ENCODE results near the gene SLC25A1. TPM values are rescaled to one million over a fixed set of nuclear protein-coding genes. Genes with fewer than 3 reads are reported as not detected.

SLC25A1 gene
- total RNA-seq, 1 experiment from 2014 or later, result 162 TPM

- Histone ChIP-seq H3K36me3 (ENCODE audit: control insufficient read depth, insufficient read depth, low read length) (peaks cover 6% of the 10 kb centered on the region), H3K9me3 (ENCODE audit: control insufficient read depth, insufficient read depth, low read depth, low read length) (no peaks in the 10 kb centered on the region), H3K27me3 (ENCODE audit: control insufficient read depth, insufficient read depth, low read length) (no peaks in the 10 kb centered on the region), H3K4me3 (ENCODE audit: low read depth in 2 of 2, low read length in 2 of 2) (no peak overlapping the region), H3K4me1 (ENCODE audit: control insufficient read depth, insufficient read depth, low read length) (no peaks in the 10 kb centered on the region), H3K27ac (ENCODE audit: low read length) (no peak overlapping the region)
- ATAC-seq (no peak), DNase-seq (ENCODE audit: low read depth, low spot score) (no peak)
- BruUV-seq (replicated peaks), result no TSS peak
- TF ChIP-seq CTCF (IDR thresholded peaks at IDR 0.05) (no peak), TCF7L2 (IDR thresholded peaks at IDR 0.05; ENCODE audit: low read depth, low read length) (no peak), SIN3A (IDR thresholded peaks at IDR 0.05; ENCODE audit: borderline replicate concordance, insufficient read depth, low read depth, low read length) (no peak)
- TF ChIP-seq, protein P1, sequence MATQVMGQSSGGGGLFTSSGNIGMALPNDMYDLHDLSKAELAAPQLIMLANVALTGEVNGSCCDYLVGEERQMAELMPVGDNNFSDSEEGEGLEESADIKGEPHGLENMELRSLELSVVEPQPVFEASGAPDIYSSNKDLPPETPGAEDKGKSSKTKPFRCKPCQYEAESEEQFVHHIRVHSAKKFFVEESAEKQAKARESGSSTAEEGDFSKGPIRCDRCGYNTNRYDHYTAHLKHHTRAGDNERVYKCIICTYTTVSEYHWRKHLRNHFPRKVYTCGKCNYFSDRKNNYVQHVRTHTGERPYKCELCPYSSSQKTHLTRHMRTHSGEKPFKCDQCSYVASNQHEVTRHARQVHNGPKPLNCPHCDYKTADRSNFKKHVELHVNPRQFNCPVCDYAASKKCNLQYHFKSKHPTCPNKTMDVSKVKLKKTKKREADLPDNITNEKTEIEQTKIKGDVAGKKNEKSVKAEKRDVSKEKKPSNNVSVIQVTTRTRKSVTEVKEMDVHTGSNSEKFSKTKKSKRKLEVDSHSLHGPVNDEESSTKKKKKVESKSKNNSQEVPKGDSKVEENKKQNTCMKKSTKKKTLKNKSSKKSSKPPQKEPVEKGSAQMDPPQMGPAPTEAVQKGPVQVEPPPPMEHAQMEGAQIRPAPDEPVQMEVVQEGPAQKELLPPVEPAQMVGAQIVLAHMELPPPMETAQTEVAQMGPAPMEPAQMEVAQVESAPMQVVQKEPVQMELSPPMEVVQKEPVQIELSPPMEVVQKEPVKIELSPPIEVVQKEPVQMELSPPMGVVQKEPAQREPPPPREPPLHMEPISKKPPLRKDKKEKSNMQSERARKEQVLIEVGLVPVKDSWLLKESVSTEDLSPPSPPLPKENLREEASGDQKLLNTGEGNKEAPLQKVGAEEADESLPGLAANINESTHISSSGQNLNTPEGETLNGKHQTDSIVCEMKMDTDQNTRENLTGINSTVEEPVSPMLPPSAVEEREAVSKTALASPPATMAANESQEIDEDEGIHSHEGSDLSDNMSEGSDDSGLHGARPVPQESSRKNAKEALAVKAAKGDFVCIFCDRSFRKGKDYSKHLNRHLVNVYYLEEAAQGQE (IDR thresholded peaks at IDR 0.05; ENCODE audit: insufficient read depth in 1 of 2, low read depth in 2 of 2, low read length in 1 of 2), result no peak
- ChIA-PET POLR2A (no interaction called here), CTCF (no interaction called here)
- intact Hi-C loops (cut with micrococcal nuclease; ENCODE audit: unreplicated experiment) (no loop called here), in situ Hi-C loops (cut with HindIII; ENCODE audit: low pct_unique_long_range_greater_than_20kb, low sequenced_read_pairs) (no loop called here)
These were observed 36.1 kb downstream of the SLC25A1 start for GRCh38 chr22:19142394-19142793.

- intact Hi-C loops (cut with micrococcal nuclease; ENCODE audit: unreplicated experiment), result no loop called here
- no peaks in the 10 kb centered on the region for H3K4me1 ChIP-seq (ENCODE audit: control insufficient read depth, insufficient read depth, low read length)
- H3K27me3 ChIP-seq (ENCODE audit: control insufficient read depth, insufficient read depth, low read length), result no peaks in the 10 kb centered on the region
- DNase-seq (ENCODE audit: low read depth, low spot score) (no peak), ATAC-seq (no peak)
- TF ChIP-seq TCF7L2 (IDR thresholded peaks at IDR 0.05; ENCODE audit: low read depth, low read length) (no peak), CTCF (IDR thresholded peaks at IDR 0.05) (no peak), POLR2AphosphoS5 (IDR thresholded peaks at IDR 0.05; ENCODE audit: low read depth, low read length) (no peak), SIN3A (IDR thresholded peaks at IDR 0.05; ENCODE audit: borderline replicate concordance, insufficient read depth, low read depth, low read length) (no peak)
- TF ChIP-seq, protein P1 (IDR thresholded peaks at IDR 0.05; ENCODE audit: insufficient read depth in 1 of 2, low read depth in 2 of 2, low read length in 1 of 2), result no peak
- ChIA-PET POLR2A (interaction anchor here (0.7 kb wide), 1 partner anchor 114 kb away, joined by 3 read pairs; no protein-coding TSS in a partner anchor), CTCF (no interaction called here)
- H3K4me3 ChIP-seq (ENCODE audit: low read depth in 2 of 2, low read length in 2 of 2), result no peak overlapping the region
- no TSS peak for BruUV-seq (replicated peaks)
- in situ Hi-C loops (cut with HindIII; ENCODE audit: low pct_unique_long_range_greater_than_20kb, low sequenced_read_pairs), result no loop called here
- H3K9me3 ChIP-seq (ENCODE audit: control insufficient read depth, insufficient read depth, low read depth, low read length), result no peaks in the 10 kb centered on the region
- no peak overlapping the region for H3K27ac ChIP-seq (ENCODE audit: low read length)
- H3K36me3 ChIP-seq (ENCODE audit: control insufficient read depth, insufficient read depth, low read length), result peaks cover 6% of the 10 kb centered on the region
These were observed 38.6 kb downstream of the SLC25A1 start for GRCh38 chr22:19139974-19140373.

All from Panc1 (cell line).